Adipocyte (in vitro differentiated cells): Measurements from ENCODE around the gene CDKN2B-AS1.
"Not testable (repeated sequence)": the region's sequence is repeated elsewhere in the genome, so short reads cannot be mapped to it uniquely, and the experiment has no call there.

Source experiments
- DNase-seq: peaks from one replicate; pipeline ENCODE4 v3.0.0-alpha.2; 2015; ENCODE audit warnings: low read depth
- H3K27me3 ChIP-seq: replicated peaks from 2 replicates; pipeline ENCODE4 v1.7.0; 2013; ENCODE audit warnings: mild to moderate bottlenecking, low read length, moderate library complexity; ENCODE audit not compliant: control insufficient read depth, insufficient read depth
- H3K36me3 ChIP-seq: 2 replicates; pipeline ENCODE4 v1.7.0; 2013; ENCODE audit warnings: low read length, mild to moderate bottlenecking, moderate library complexity; ENCODE audit not compliant: control insufficient read depth, insufficient read depth, severe bottlenecking
- H3K4me1 ChIP-seq: 2 replicates; pipeline ENCODE4 v1.7.0; 2013; ENCODE audit warnings: mild to moderate bottlenecking, low read length, moderate library complexity; ENCODE audit not compliant: control insufficient read depth, insufficient read depth
- H3K4me3 ChIP-seq: 2 replicates; pipeline ENCODE4 v1.7.0; 2013; ENCODE audit warnings: mild to moderate bottlenecking, low read length, moderate library complexity
- H3K9ac ChIP-seq: 2 replicates; pipeline ENCODE4 v1.7.0; 2013; ENCODE audit warnings: mild to moderate bottlenecking, low read length, moderate library complexity
- H3K9me3 ChIP-seq: 2 replicates; pipeline ENCODE4 v1.7.0; 2013; ENCODE audit warnings: mild to moderate bottlenecking, low read length, moderate library complexity; ENCODE audit not compliant: control insufficient read depth

CDKN2B-AS1 gene

DNA sequence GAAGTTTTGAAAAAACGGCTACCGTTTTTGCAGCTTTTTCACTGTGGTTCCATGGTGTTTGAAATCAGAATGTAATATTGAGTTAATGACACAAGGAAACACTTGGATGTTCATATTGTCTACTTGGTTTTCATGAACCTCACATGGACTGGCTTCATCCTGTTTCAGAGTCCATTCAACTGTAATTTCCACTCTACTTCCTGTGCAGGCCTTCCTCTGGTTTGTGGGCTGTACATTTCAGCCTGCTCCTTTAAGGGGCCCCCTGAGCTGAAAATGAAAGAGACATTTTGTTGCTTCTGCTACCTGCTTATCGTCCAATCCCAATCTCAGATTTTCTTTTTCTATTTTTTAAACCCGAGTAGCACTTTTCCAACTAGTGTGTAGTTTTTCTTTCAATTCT lies 56.3 kb downstream of the CDKN2B-AS1 start:
- Histone ChIP-seq H3K36me3 (no peaks in the 10 kb centered on the region), H3K9ac (no peak overlapping the region), H3K9me3 (no peaks in the 10 kb centered on the region), H3K4me1 (peaks cover 24% of the 10 kb centered on the region), H3K27me3 (no peaks in the 10 kb centered on the region), H3K4me3 (no peak overlapping the region)
- no peak for DNase-seq

GRCh38 chr9:22052376-22052945 lies 57.9 kb downstream of the CDKN2B-AS1 start:
- Histone ChIP-seq H3K9me3 (no peaks in the 10 kb centered on the region), H3K9ac (no peak overlapping the region), H3K36me3 (no peaks in the 10 kb centered on the region), H3K27me3 (no peaks in the 10 kb centered on the region), H3K4me1 (peaks cover 24% of the 10 kb centered on the region), H3K4me3 (no peak overlapping the region)
- peak; percentile 79 for DNase-seq

GRCh38 chr9:22053178-22053577 lies 58.6 kb downstream of the CDKN2B-AS1 start:
- no peak overlapping the region for H3K4me3 ChIP-seq
- no peaks in the 10 kb centered on the region for H3K36me3 ChIP-seq
- no peaks in the 10 kb centered on the region for H3K9me3 ChIP-seq
- no peak overlapping the region for H3K9ac ChIP-seq
- H3K27me3 ChIP-seq: no peaks in the 10 kb centered on the region
- no peak for DNase-seq
- peaks cover 24% of the 10 kb centered on the region for H3K4me1 ChIP-seq

- Histone ChIP-seq H3K27me3 (no peaks in the 10 kb centered on the region), H3K36me3 (no peaks in the 10 kb centered on the region), H3K4me3 (no peak overlapping the region), H3K9ac (no peak overlapping the region), H3K9me3 (no peaks in the 10 kb centered on the region), H3K4me1 (peaks cover 21% of the 10 kb centered on the region)
- no peak for DNase-seq
These were observed 59.5 kb downstream of the CDKN2B-AS1 start for GRCh38 chr9:22054076-22054475.

GRCh38 chr9:22054529-22054928 lies 59.9 kb downstream of the CDKN2B-AS1 start:
- Histone ChIP-seq H3K9me3 (no peaks in the 10 kb centered on the region), H3K27me3 (no peaks in the 10 kb centered on the region), H3K36me3 (no peaks in the 10 kb centered on the region), H3K4me1 (peaks cover 16% of the 10 kb centered on the region), H3K9ac (no peak overlapping the region), H3K4me3 (no peak overlapping the region)
- DNase-seq: no peak

DNA sequence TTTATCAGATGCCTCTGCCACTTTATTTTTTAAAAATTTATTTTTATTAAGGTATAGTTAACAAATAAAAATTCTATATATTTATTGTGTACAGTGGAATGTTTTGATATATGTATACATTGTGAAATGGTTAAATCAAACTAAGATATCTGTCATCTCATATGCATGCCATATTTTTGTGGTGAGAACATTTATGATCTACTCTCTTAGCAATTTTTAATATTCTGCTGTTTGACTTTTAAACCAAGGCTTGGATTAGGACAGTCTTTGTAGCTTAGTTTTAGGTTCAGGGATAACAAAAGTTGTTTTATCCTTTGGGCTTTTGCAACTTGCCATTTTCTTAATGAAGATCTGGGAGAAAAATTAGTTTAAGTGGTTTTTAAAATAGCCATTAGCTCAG lies 60.5 kb downstream of the CDKN2B-AS1 start:
- H3K27me3 ChIP-seq: no peaks in the 10 kb centered on the region
- no peaks in the 10 kb centered on the region for H3K9me3 ChIP-seq
- peak; percentile 41 for DNase-seq
- no peak overlapping the region for H3K4me3 ChIP-seq
- no peak overlapping the region for H3K9ac ChIP-seq
- H3K4me1 ChIP-seq: peaks cover 12% of the 10 kb centered on the region
- H3K36me3 ChIP-seq: no peaks in the 10 kb centered on the region

DNA sequence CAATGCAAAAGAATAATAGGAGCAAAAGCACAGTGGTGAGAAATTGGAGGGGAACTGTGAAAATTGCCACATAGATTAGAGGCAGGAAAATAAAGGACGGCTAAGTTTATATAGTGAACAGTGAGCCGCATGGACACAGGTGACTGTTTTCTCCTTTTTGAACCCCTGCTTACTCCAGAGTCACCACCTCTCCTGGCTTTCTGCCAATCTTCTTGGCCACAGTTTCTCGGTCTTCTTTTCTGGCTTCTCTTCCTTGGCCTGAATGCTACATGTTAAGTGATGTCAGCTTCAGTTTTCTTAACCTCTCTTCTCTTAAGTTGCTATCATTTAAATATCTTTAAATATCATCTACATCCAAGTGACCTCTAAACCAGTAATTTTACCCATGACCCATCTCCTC lies 61.8 kb downstream of the CDKN2B-AS1 start:
- no peak overlapping the region for H3K4me3 ChIP-seq
- H3K36me3 ChIP-seq: no peaks in the 10 kb centered on the region
- no peak overlapping the region for H3K9ac ChIP-seq
- no peaks in the 10 kb centered on the region for H3K27me3 ChIP-seq
- DNase-seq: no peak
- H3K9me3 ChIP-seq: no peaks in the 10 kb centered on the region
- peaks cover 20% of the 10 kb centered on the region for H3K4me1 ChIP-seq

GRCh38 chr9:22057972-22058371 lies 63.4 kb downstream of the CDKN2B-AS1 start:
- not testable (repeated sequence) for H3K36me3 ChIP-seq, H3K9me3 ChIP-seq, DNase-seq, H3K9ac ChIP-seq, H3K4me3 ChIP-seq, H3K27me3 ChIP-seq
- H3K4me1 ChIP-seq: peaks cover 10% of the 10 kb centered on the region

DNA sequence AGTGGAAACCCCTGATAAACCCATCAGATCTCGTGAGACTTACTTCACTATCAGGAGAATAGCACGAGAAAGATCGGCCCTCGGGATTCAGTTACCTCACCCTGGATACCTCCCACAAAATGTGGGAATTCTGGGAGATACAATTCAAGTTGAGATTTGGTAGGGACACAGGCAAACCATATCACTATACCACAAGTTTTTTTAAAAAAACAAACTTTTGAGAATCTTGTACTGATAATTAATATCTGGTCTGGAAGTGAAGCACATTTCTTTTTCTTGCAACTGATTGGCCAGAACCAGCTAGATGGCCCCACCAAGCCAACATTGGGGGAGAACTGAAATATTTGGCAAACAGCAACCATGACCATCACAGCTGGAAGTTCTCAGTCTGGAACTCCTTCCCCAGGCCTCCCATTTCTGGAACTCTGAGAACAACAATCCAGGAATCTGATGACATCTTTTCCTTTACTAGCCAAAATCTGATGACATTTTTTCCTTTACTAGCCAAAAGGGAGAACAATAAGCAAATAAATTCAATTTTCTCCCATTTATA lies 66.3 kb downstream of the CDKN2B-AS1 start:
- DNase-seq: peak; percentile 19
- H3K4me3 ChIP-seq: no peak overlapping the region
- no peaks in the 10 kb centered on the region for H3K36me3 ChIP-seq
- no peaks in the 10 kb centered on the region for H3K27me3 ChIP-seq
- no peaks in the 10 kb centered on the region for H3K9me3 ChIP-seq
- peaks cover 8% of the 10 kb centered on the region for H3K4me1 ChIP-seq
- no peak overlapping the region for H3K9ac ChIP-seq

DNA sequence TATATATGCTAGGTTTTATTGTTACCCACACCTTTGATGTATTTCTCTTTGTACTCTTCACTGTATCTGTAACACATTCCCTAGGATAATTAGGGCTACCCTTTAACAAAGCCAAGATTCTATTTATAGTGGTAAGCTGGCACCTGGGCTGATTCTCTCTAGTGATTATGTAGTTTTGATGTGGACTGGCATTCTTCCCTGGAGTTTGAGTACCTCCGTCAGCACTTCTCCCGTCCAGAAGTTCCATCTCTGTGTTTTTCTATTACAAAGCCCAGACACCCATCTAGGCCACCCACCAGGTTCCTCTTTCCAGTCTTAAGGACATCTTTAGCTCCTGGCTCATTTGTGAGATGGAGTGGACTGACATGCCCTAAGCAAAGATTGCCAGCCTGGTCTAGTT lies 70.4 kb downstream of the CDKN2B-AS1 start:
- no peaks in the 10 kb centered on the region for H3K27me3 ChIP-seq
- no peak overlapping the region for H3K4me3 ChIP-seq
- peaks cover 8% of the 10 kb centered on the region for H3K4me1 ChIP-seq
- no peaks in the 10 kb centered on the region for H3K9me3 ChIP-seq
- H3K36me3 ChIP-seq: no peaks in the 10 kb centered on the region
- no peak for DNase-seq
- H3K9ac ChIP-seq: no peak overlapping the region

DNA sequence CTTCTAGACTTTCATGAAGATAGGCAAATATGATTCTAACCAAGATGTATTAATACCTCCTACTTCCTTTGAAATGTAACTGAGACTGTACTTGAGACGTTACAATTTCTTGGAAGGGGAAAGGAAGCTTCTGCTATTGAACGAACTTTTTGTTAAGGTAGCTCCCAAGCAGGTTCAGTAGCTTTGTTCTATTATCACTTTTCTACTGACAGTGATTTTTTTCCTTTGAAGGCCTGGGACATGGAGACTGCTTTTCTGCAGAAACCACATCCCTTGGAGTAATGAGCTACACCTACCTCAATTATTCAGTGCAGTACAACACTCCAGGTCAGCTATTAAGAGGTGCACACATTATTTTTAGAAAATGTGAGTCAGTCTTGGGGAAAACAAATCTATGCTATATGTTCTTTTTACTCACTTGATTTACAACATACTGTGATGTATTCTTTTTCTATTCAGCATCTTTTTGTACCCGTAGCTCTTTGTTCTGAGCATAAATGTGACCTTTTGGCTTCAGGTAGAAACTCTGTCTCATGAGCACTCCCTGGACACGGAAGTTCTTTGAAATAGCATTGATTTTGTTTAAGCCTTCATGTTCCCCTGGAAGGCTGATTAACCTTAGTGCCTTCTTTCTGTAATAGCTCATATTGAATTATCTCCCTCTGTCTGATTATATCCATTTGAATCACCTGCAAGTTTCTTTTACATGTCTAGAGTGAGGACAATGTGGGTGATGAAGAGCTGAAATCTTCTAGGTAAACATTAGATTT lies 71.0 kb downstream of the CDKN2B-AS1 start:
- no peak for DNase-seq
- no peaks in the 10 kb centered on the region for H3K9me3 ChIP-seq
- H3K4me3 ChIP-seq: no peak overlapping the region

More for the DNA sequence above, 71.0 kb downstream of the CDKN2B-AS1 start:
- Histone ChIP-seq H3K36me3 (no peaks in the 10 kb centered on the region), H3K4me1 (peaks cover 5% of the 10 kb centered on the region), H3K9ac (no peak overlapping the region), H3K27me3 (no peaks in the 10 kb centered on the region)
